Spleen (tissue), 11 donors: ENCODE results near the gene UPF2. TPM values are rescaled to one million over a fixed set of nuclear protein-coding genes. Genes with fewer than 3 reads are reported as not detected.

ENCODE experiments used
- DNase-seq: peaks from one replicate; pipeline ENCODE4 v3.0.0-alpha.2; 2020
- H3K27ac ChIP-seq, 8 donors: fragments of 200-600 bp; sonication (generic) in 7 of 8; 1 replicate in 4 of 8; 2 replicates in 4 of 8; pipeline versions ENCODE4 v1.5.0 to v1.8.0; 2016 to 2021; ENCODE audit warnings: inconsistent platforms in 4 of 8, mild to moderate bottlenecking in 4 of 8, moderate library complexity in 1 of 8
- H3K27me3 ChIP-seq, 7 donors: fragments of 200-600 bp; sonication (generic) in 6 of 7; replicated peaks in 1 of 7; 1 replicate in 4 of 7; 2 replicates in 3 of 7; pipeline versions ENCODE4 v1.5.0 to v1.8.0; 2016 to 2021; ENCODE audit warnings: inconsistent platforms in 3 of 7, mild to moderate bottlenecking in 1 of 7
- H3K36me3 ChIP-seq, 6 donors: fragments of 200-600 bp; sonication (generic) in 5 of 6; 1 replicate in 4 of 6; 2 replicates in 2 of 6; pipeline versions ENCODE4 v1.5.0 to v1.8.0; 2016 to 2021; ENCODE audit warnings: inconsistent platforms in 2 of 6
- H3K4me1 ChIP-seq, 6 donors: fragments of 200-600 bp; sonication (generic) in 5 of 6; 1 replicate in 3 of 6; 2 replicates in 3 of 6; pipeline versions ENCODE4 v1.5.0 to v1.8.0; 2016 to 2021; ENCODE audit warnings: inconsistent platforms in 3 of 6
- H3K4me3 ChIP-seq, 8 donors: fragments of 200-600 bp; sonication (generic) in 7 of 8; 1 replicate in 4 of 8; 2 replicates in 4 of 8; pipeline versions ENCODE4 v1.5.0 to v1.8.0; 2016 to 2021; ENCODE audit warnings: inconsistent platforms in 4 of 8, mild to moderate bottlenecking in 4 of 8, moderate library complexity in 2 of 8
- H3K9me3 ChIP-seq, 8 donors: fragments of 200-600 bp; sonication (generic) in 7 of 8; 1 replicate in 4 of 8; 2 replicates in 4 of 8; pipeline versions ENCODE4 v1.5.0 to v1.8.0; 2016 to 2021; ENCODE audit warnings: inconsistent platforms in 4 of 8
- CTCF ChIP-seq, 11 experiments: fragments of 200-600 bp in 7 of 11; fragments of 450-650 bp in 4 of 11; sonication (generic) in 4 of 11; IDR thresholded peaks in 8 of 11; conservative IDR thresholded peaks in 3 of 11; 1 replicate in 7 of 11; 2 replicates in 4 of 11; pipeline versions ENCODE4 v1.4.0 to v1.8.0; 2016 to 2021; ENCODE audit warnings: antibody characterized with exemption in 11 of 11, inconsistent platforms in 4 of 11, mild to moderate bottlenecking in 1 of 11
- POLR2A ChIP-seq, 3 donors: fragments of 450-650 bp; IDR thresholded peaks; one replicate each; pipeline ENCODE4 v1.5.1; 2017; ENCODE audit warnings: antibody characterized with exemption in 3 of 3, mild to moderate bottlenecking in 1 of 3
- POLR2AphosphoS5 ChIP-seq, 3 donors: sonication (generic); formaldehyde crosslinking; IDR thresholded peaks; one replicate each; pipeline ENCODE4 v1.5.1; 2017; ENCODE audit warnings: antibody characterized with exemption in 3 of 3
- WGBS, 5 donors: extraction: QIAGEN DNeasy Blood & Tissue Kit in 3 of 5; methylation state at CpG; one replicate each; pipeline versions ENCODE4 v1.1.5 to v1.1.7; 2013 to 2018; 5-methylcytosine and 5-hydroxymethylcytosine counted together
- intact Hi-C: fragments of 100-400 bp; cut with DNase I; formaldehyde crosslinking; loops from one replicate; pipeline ENCODE4 v1.15.0; 2023; ENCODE audit warnings: low total_unique reads
- polyA plus RNA-seq, 3 donors: library from polyadenylated mRNA; stranded (reverse); fragments of 200-250 nt; gene quantifications; one replicate each; pipeline ENCODE4 v1.2.1, GENCODE V29; 2013
- total RNA-seq, 7 donors: library from RNA; depleted of rRNA in 3 of 7; stranded (reverse); fragments of >200 nt in 3 of 7; fragmentation: NEBNext Ultra II Directional in 4 of 7; extraction: Animal tissue kit (Norgen Biotek cat#: 25700) in 4 of 7; gene quantifications; one replicate each; pipeline versions ENCODE4 v1.1.0 to v1.2.1, GENCODE V29; 2016 to 2021
- donor health status: healthy with polysubstance abuse.
- donor health status: DM: no; HTN: no; CAD: no; lungs with moderate emphysema.
- donor health status: DM: no; HTN: no; CAD: no.
- donor health status: Bipolar disorder and iron deficiency.
- donor health status: healthy.
- donor health status: DM: no; HTN: no; CAD: no.
- donor health status: DM: yes; HTN: yes; CAD: no.

Gene UPF2
- total and polyA plus RNA-seq, 10 donors = 11.5 to 34.9 (median 27.4) TPM

GRCh38 chr10:12068449-12069269 is 26.1 kb upstream of the UPF2 start, which contains the start of gene DHTKD1:
DHTKD1 (plus strand) TSS chr10:12068954; CDS start chr10:12069034, 80 bp downstream.
- Histone ChIP-seq H3K27ac (peak within 1 kb of the TSS; percentile 74 to 97 (median 92)), H3K9me3 (no peaks in the 10 kb centered on the region), H3K4me1 (peaks cover 11 to 52% (median 24%) of the 10 kb centered on the region in 6 donors), H3K4me3 (peak within 1 kb of the TSS; percentile 58 to 98 (median 95)), H3K27me3 (no peaks in the 10 kb centered on the region), H3K36me3 (peaks cover 0 to 10% (median 0%) of the 10 kb centered on the region in 6 donors)
- peak; percentile 59 to 92 (median 74) for TF ChIP-seq CTCF (IDR thresholded peaks at IDR 0.05 in 8 of 11, conservative IDR thresholded peaks at IDR 0.05 in 3 of 11)
- peak in 1 of 3 donors; percentile 39 for TF ChIP-seq POLR2A (IDR thresholded peaks at IDR 0.05)
- peak; percentile 86 to 93 (median 91) for TF ChIP-seq POLR2AphosphoS5 (IDR thresholded peaks at IDR 0.05)
- intact Hi-C loops = no loop called here
- peak; percentile 100 for DNase-seq
- WGBS, 5 donors = 4 to 6% (median 5%) methylated on average over 44 to 66 of the region's 66 CpGs

- intact Hi-C loops = no loop called here
- H3K9me3 ChIP-seq = no peaks in the 10 kb centered on the region
- peaks cover 11 to 39% (median 22%) of the 10 kb centered on the region in 6 donors for H3K4me1 ChIP-seq
- TF ChIP-seq POLR2A (IDR thresholded peaks at IDR 0.05) = no peak
- TF ChIP-seq POLR2AphosphoS5 (IDR thresholded peaks at IDR 0.05) = no peak
- no peak for TF ChIP-seq CTCF (IDR thresholded peaks at IDR 0.05 in 8 of 11, conservative IDR thresholded peaks at IDR 0.05 in 3 of 11)
- no peak overlapping the region for H3K27ac ChIP-seq
- H3K36me3 ChIP-seq = no peaks in the 10 kb centered on the region
- no peak for DNase-seq
- WGBS, 5 donors = 88 to 98% (median 94%) methylated on average over 2 of the region's 2 CpGs
- H3K4me3 ChIP-seq = no peak overlapping the region
- no peaks in the 10 kb centered on the region for H3K27me3 ChIP-seq
Observed at GRCh38 chr10:12067336-12067735, 24.7 kb upstream of the UPF2 start.

- intact Hi-C loops = no loop called here
- no peak for DNase-seq
Observed at GRCh38 chr10:12063483-12063818, 20.8 kb upstream of the UPF2 start.

More at GRCh38 chr10:12063483-12063818, 20.8 kb upstream of the UPF2 start:
- Histone ChIP-seq H3K9me3 (no peaks in the 10 kb centered on the region), H3K36me3 (no peaks in the 10 kb centered on the region), H3K4me1 (peaks cover 0 to 7% (median 4%) of the 10 kb centered on the region in 6 donors), H3K27ac (peak overlapping the region in 1 of 8 donors; percentile 32), H3K4me3 (no peak overlapping the region), H3K27me3 (no peaks in the 10 kb centered on the region)
- TF ChIP-seq CTCF (IDR thresholded peaks at IDR 0.05 in 8 of 11, conservative IDR thresholded peaks at IDR 0.05 in 3 of 11) = no peak
- WGBS, 5 donors = 58 to 85% (median 73%) methylated on average over 3 of the region's 3 CpGs
